HFFc6 (cell line): ENCODE results near the gene CACNG1. TPM values are rescaled to one million over a fixed set of nuclear protein-coding genes. Genes with fewer than 3 reads are reported as not detected.

Experiments used
- DNase-seq: peaks from one replicate; pipeline ENCODE4 v3.0.0-alpha.2; 2018
- H3K27ac Mint-ChIP-seq: 2 replicates; pipeline ENCODE4 v1.8.0; 2020; ENCODE audit warnings: mild to moderate bottlenecking, mixed read lengths
- H3K27me3 Mint-ChIP-seq: 2 replicates; pipeline ENCODE4 v1.8.0; 2021; ENCODE audit warnings: mild to moderate bottlenecking, moderate library complexity, mixed read lengths; ENCODE audit not compliant: insufficient read depth
- H3K36me3 Mint-ChIP-seq: 2 replicates; pipeline ENCODE4 v1.8.0; 2021; ENCODE audit warnings: low read depth, mixed read lengths
- H3K4me1 Mint-ChIP-seq: 2 replicates; pipeline ENCODE4 v1.8.0; 2020; ENCODE audit warnings: low read depth, mixed read lengths
- H3K4me3 Mint-ChIP-seq: 2 replicates; pipeline ENCODE4 v1.8.0; 2020; ENCODE audit warnings: mild to moderate bottlenecking, moderate library complexity, mixed read lengths
- H3K9me3 Mint-ChIP-seq: 2 replicates; pipeline ENCODE4 v1.8.0; 2020; ENCODE audit warnings: mild to moderate bottlenecking, mixed read lengths
- CTCF ChIP-seq: fragments of 200-600 bp; sonication (generic); IDR thresholded peaks from 2 replicates; pipeline ENCODE4 v1.5.0; 2021; ENCODE audit warnings: antibody characterized with exemption, mild to moderate bottlenecking
- total RNA-seq, 6 experiments: library from RNA; stranded (reverse); fragmentation: NEBNext Ultra II Directional; extraction: Animal tissue kit (Norgen Biotek cat#: 25700); gene quantifications; 2 replicates in 1 of 6; 3 replicates in 5 of 6; pipeline ENCODE4 v1.2.3, GENCODE V29; 2021

Gene CACNG1
- total RNA-seq, 6 experiments from 2014 or later, result not detected

- Mint-ChIP-seq H3K4me1 (peaks cover 28% of the 10 kb centered on the region), H3K27ac (peak overlapping the region; percentile 55)
- TF ChIP-seq CTCF, result no peak
Measured at GRCh38 chr17:67105213-67105612, 60.9 kb downstream of the CACNG1 start.

More at GRCh38 chr17:67105213-67105612, 60.9 kb downstream of the CACNG1 start:
- Mint-ChIP-seq H3K36me3 (peaks cover 29% of the 10 kb centered on the region), H3K27me3 (peaks cover 3% of the 10 kb centered on the region; the same call in 1 of the 2 replicates), H3K4me3 (no peak overlapping the region), H3K9me3 (no peaks in the 10 kb centered on the region)
- peak; percentile 86 for DNase-seq

Other genes starting within 250 kb of the CACNG1 start
- gene CACNG5, start 209.4 kb upstream of the CACNG1 start, total RNA-seq, result not detected
- gene CACNG4, start 79.8 kb upstream of the CACNG1 start, total RNA-seq, result not detected
- 10 to 100 TPM; 36.0 to 46.2 (median 38.4) TPM for gene HELZ, start 200.6 kb downstream of the CACNG1 start, total RNA-seq